Activated CD4-positive, alpha-beta T cell treated with anti-CD3 and anti-CD28 coated beads, Interleukin-2, amount 50 U/mL, for 1 hour (primary cell): ENCODE measurements around the gene LCMT1.
"Not testable (repeated sequence)": the region's sequence is repeated elsewhere in the genome, so short reads cannot be mapped to it uniquely, and the experiment has no call there.

Experiments used
- DNase-seq: peaks from one replicate; pipeline ENCODE4 v3.0.0-alpha.2; 2020

LCMT1 gene

GRCh38 chr16:25097276-25097975 is 14.1 kb upstream of the LCMT1 start:
- DNase-seq: no peak

DNA sequence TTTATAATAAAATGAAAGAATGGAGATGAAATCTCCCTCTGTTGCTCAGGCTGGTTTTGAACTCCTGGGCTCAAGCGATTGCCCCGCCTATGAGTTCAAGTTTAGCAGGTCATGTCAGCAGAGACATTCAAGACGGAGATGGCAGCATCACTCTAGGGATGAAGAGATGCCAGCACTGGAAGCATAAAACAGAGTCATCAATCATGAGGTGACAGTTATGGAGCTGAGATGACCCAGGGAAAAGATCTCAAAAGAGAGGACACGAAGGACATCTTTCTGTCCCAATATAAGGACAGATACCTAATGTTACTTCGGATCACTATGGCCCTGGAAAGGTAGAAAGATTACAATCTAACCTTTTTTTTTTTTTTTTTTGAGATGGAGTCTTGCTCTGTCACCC is 11.0 kb upstream of the LCMT1 start:
- no peak for DNase-seq

DNA sequence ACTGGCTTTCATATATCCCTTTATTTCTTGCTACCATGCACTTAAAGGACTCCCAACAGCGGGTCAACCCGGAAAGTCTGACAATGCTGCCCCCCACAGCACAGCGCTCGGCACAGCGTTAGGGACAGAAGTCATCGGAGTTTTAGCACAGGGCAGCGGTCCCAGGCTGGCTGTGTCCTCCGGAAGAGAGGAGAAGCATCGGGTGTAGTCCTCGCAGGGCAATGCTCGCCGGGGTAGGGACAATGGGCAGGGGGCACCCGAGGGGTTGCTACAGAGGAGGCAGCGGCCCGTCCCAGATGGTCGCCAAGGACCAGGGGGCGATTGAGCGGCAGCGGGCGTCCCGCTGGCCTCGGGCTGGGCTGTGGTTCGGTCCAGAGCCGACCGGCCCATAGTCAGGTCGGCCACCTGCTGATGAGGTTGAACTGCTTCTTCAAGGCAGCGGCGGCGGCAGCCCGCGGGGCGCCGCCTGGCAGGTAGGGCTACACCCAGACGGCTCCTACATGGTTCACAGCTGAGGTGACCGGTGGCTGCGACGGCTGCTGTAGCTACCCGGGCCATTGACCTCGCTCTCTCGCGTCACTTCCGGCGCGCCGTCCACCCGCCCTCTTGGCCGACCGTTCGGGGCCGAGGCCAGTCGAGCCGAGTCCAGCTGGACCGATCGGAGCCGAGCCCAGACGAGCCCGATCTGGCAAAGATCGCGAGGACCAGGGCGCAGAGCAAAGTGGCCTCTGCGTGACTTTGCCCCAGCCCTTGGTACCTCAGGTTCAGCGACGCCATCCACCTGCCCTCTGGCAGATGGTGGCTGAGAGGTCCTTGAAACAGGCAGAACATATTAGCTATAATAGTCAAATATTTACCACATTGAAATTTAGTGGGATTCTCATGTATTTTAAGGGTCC is 4.7 kb upstream of the LCMT1 start:
- DNase-seq: peak; percentile 58

DNA sequence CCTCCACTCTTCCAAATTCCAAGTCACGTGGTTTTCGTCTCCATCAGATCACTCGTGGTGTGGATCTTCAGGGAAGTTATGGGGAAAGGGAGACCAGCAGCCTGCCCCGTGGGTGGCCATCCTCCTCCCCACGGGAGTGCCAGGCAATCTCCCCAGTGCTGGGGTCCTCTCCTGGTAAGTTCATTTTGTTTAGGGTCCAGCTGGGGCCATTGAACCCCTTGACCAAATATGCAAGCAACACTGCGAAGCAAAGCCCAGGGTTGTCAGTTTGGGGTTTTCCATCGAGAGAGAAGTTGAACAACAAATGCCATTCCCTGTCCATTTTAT is 4.1 kb upstream of the LCMT1 start:
- no peak for DNase-seq

- DNase-seq: peak; percentile 45
Measured at GRCh38 chr16:25108054-25108453, 3.5 kb upstream of the LCMT1 start.

DNA sequence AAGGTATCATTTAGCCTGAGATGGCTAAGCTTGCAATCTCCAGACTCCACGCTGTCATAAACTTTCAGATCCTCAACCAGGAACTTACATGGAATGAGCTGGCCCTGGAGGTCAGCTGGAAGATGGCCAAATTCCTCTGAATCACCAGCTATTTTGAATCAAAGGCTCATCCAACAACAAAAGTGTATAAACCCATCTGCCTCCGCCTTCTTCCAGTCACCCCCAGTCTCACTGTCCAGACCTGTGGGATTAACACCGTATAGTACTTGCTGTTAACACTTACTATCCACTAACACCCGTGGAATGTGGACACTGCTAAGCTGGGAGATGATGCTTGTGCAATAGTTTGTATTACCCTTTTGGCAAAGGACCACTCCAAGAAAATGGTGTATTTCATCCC is 1.9 kb upstream of the LCMT1 start:
- no peak for DNase-seq

DNA sequence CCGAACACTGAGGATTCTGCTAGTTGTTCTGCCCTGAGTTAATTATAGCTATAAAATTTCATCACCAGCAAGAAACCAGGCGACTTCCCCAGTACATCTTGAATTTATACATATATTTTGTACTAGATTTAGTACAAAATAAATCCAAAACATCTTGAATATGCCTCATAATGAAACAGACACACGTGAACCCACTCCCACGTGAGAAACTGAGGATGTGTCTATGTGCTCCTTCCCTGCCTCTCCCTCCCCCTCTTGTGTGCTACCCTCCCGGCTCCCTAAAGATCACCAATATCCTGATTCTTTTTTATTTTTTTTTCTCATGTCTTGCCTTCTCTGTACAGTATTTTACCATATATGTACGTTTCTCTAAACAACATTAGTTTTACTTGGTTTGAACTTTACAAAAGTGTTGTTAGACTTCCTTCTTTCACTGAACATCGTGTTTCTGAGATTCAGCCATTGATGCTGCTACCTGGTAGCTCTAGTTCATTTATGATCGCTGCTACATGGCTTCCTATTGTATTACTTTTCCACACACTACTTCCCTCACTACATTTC is 1.1 kb upstream of the LCMT1 start:
- no peak for DNase-seq

GRCh38 chr16:25114121-25114520 is 2.6 kb downstream of the LCMT1 start:
- no peak for DNase-seq

- DNase-seq: no peak
Measured at GRCh38 chr16:25118851-25119578, 7.5 kb downstream of the LCMT1 start.

DNA sequence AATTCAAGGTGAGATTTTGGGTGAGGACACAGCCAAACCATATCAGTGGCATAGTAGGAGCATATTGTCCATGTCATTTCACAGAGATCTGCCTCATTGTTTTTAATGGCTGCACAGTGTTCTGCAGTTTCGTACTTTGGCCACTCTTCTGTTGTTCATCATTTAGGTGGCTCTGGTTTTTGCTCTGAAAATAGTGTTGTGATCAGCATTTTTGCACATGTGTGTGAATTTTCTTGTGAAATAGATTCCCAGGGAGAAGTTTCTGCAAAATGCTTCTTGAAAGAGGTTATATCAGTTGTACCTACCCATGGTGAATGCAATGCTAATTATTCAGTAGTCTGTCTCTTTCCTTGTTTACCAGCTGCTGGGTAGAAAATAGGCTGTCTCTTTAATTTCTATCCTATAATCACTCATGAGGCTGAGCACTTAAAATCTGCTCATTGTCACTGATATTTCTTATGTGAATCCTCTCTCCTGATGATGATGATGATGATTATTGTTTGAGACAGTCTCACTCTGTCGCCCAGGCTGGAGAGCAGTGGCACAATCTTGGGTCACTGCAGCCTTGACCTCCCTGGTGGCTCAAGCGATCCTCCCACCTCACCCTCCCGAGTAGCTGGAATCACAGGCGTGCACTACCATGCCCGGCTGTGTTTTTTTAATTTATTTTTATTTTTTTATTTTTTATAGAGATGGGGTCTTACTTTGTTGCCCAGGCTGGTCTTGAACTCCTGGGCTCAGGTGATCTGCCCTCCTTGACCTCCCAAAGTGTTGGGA is 10.5 kb downstream of the LCMT1 start:
- no peak for DNase-seq

DNA sequence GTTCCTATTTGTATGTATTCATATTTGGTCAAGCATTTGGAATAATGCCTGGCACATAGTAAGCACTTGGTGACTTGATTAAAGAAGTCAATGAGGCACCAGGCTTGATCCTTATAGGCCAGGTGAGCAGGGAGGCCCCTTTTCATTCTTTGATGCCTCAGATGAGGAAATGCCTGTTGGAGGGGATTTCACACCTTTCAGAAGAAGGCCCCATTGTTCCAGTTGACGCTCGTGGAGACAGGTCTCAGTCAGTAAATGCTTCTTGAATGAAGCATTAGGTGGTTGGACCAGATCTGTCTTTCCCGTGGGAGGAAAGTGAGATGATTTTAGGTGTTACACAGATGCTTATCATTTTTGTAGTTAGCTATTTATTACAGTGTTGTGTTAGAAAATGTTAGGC is 13.0 kb downstream of the LCMT1 start:
- no peak for DNase-seq

- DNase-seq: not testable (repeated sequence)
Measured at GRCh38 chr16:25126086-25126666, 14.6 kb downstream of the LCMT1 start.

GRCh38 chr16:25126820-25127232 is 15.3 kb downstream of the LCMT1 start:
- DNase-seq: no peak

DNA sequence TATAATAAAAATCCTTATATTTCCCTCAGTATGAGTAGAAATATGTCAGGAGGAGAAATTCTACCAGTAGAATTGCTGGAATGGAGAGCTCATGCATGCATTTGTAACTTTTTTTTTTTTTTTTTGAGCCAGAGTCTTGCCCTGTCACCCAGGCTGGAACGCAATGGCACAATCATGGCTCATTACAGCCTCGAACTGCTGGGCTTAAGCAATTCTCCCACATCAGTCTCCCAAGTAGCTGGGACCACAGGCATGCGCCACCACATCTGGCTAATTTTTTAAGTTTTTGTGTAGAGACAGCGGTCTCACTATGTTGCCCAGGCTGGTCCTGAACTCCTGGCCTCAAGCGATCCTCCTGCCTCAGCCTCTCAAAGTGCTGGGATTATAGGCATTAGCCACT is 21.2 kb downstream of the LCMT1 start:
- DNase-seq: not testable (repeated sequence)

DNA sequence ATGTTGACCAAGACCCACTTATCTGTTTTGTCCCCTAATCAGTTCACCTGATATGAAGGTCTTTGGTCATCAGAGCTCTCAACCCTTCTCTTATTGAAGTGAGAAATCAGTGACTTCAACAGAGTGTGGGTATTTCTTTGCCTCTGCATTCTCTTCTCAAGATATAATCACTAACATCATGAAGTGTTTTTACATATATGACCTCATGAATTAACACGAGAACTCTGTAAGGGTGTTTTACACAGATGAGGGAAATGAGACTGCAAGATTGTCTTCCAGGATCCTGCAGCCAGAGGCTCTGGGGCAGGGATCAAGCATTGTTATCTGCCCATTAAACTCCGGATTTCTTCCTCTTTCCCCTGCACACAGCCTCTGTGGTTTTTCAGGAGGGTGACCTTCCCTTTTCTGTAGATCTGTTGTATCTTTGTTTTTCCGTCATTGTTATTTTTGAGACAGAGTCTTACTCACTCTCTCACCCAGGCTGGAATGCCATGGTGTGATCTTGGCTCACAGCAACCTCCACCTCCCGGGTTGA is 22.7 kb downstream of the LCMT1 start:
- no peak for DNase-seq

DNA sequence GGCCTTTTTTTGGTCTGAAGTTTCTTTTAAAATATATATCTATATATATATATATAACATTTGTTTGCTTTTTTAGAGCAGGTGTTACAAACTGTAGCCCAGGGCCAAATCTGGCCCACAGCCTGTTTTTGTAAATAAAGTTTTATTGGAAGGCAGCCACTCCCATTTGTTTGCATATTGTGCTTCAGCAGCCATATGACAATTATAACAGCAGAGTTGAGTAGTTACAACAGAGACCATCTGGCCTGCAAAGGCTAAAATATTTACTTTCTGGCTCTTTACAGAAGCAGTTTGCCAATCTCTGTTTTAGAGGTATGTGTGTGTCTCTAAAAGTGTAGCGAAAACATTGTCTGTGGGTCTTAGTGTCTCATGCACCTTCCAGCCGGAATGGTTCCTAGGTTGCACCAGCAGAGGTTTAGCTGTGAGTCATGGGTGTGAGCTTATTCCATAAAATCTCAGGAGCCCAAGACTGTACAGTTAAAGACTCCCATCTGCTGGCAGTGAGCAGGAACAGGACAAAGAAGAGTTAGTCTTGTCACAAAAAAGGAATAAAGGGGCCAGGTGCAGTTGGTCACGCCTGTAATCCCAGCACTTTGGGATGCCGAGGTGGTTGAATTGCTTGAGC is 23.8 kb downstream of the LCMT1 start:
- no peak for DNase-seq

GRCh38 chr16:25138130-25138529 is 26.6 kb downstream of the LCMT1 start:
- no peak for DNase-seq

DNA sequence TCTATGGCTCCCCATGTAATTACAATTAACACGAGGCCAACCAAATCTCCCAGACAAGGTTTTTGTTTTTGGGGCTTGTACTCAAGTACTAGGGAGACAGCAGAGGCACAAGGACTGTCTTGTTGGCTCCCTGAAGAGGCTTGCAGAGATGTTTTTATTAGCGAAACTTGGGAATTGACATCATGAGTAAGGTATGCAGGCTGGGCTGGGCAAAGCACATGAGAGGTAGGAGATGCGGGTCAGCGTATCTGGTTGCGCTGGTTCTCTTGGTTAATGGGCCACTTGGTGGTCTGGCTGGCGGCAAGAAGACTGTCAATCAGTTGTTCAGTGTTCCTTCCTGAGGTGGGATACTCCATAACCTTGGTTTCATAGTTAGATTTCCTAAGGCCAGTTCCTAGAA is 28.9 kb downstream of the LCMT1 start:
- DNase-seq: no peak

DNA sequence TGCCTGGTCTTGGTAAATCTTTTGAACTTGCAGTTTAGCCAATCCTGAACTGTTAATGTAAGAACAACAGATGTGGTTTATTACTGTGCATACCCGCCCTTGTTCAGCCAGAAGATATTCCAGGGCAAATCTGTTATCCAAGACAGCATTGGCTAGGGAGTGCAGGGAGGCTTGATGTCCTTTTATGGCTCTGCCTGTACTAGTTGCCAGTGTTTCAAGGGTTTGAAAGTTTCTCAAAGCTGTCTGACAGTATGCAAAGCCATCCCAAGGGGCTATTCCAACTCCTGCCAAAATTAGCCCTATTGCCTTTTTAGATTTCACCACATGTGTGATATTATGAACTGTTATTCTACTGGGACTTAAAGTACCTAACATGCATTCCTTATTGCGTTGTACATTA is 30.1 kb downstream of the LCMT1 start:
- DNase-seq: no peak

DNA sequence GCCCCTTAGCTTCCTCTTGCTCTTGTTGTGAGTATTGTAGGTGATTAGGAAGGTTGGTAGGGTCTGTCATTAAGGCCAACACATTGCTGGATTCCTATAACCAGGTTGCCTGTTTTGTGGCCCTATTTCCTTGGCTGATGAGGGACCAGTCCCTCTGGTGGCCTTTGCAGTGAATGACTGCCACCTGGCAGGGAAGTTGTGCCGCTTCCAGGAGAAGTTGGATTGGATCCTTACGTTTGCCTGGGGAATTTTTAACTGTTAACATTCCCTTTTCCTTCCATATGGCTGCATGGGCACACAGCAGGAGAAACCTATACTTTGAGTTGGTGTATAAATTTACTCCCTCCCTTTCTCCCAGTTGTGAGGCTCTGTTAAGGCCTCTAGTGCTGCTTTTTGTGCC is 32.4 kb downstream of the LCMT1 start:
- DNase-seq: no peak

- DNase-seq: no peak
Measured at GRCh38 chr16:25148568-25149215, 37.1 kb downstream of the LCMT1 start.
